HL-60 (cell line): ENCODE measurements around the gene TACR1.

ENCODE experiments used
- DNase-seq, 2 experiments: peaks; one replicate each; pipeline ENCODE4 v3.0.0-alpha.2; 2010 to 2020; ENCODE audit warnings: low read depth in 1 of 2, low spot score in 1 of 2
- H3K27ac ChIP-seq: fragments of 250-450 bp; sonication (Bioruptor Pico); replicated peaks from 2 replicates; pipeline ENCODE4 v1.5.1; 2020; ENCODE audit warnings: mild to moderate bottlenecking, moderate library complexity
- H3K27me3 ChIP-seq: fragments of 250-450 bp; sonication (Bioruptor Pico); 2 replicates; pipeline ENCODE4 v1.5.1; 2021; ENCODE audit warnings: mild to moderate bottlenecking, moderate library complexity; ENCODE audit not compliant: insufficient read depth, poor library complexity, severe bottlenecking
- H3K4me3 ChIP-seq: replicated peaks from 2 replicates; pipeline ENCODE4 v1.5.1; 2011; ENCODE audit warnings: mild to moderate bottlenecking, control low read depth, low read length; ENCODE audit not compliant: insufficient read depth
- GABPA ChIP-seq: IDR thresholded peaks from 2 replicates; pipeline ENCODE4 v1.6.1; 2012; ENCODE audit warnings: low read depth
- POLR2AphosphoS5 ChIP-seq: IDR thresholded peaks from 2 replicates; pipeline ENCODE4 v1.6.1; 2012; ENCODE audit warnings: low read depth
- SPI1 ChIP-seq: IDR thresholded peaks from 2 replicates; pipeline ENCODE4 v1.6.1; 2012; ENCODE audit warnings: low read depth, mild to moderate bottlenecking, borderline replicate concordance
- TF ChIP-seq, protein P1 (sequence below): IDR thresholded peaks from 2 replicates; pipeline ENCODE4 v1.6.1; 2012; ENCODE audit warnings: low read depth; ENCODE audit not compliant: insufficient replicate concordance
- TF ChIP-seq, protein P2 (sequence below): IDR thresholded peaks from one replicate; pipeline ENCODE4 v1.5.1; 2011; ENCODE audit warnings: low read length, control low read depth, inconsistent platforms; ENCODE audit not compliant: insufficient read depth

TACR1 gene

DNA sequence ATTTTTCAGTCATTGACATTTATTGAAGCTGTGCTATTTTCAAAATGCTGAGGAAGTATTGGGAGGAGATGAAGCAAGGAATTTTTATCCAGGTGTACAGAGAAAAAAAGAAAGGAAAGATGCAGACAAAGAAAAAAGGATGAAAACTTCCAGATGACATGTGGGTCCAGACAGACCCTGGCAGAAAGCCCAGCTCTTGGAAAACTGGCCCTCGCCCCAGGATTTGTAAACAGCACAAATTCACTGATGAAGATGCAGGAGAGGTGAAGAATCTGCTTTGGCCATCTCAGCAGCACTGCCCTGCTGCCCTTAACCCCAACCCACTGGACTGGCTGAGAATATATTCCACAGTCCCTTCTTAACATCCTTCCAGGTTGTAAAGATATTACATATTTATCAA lies 12.5 kb downstream of the TACR1 start:
- no peak for DNase-seq
- H3K4me3 ChIP-seq, result no peak overlapping the region
- TF ChIP-seq, protein P1, sequence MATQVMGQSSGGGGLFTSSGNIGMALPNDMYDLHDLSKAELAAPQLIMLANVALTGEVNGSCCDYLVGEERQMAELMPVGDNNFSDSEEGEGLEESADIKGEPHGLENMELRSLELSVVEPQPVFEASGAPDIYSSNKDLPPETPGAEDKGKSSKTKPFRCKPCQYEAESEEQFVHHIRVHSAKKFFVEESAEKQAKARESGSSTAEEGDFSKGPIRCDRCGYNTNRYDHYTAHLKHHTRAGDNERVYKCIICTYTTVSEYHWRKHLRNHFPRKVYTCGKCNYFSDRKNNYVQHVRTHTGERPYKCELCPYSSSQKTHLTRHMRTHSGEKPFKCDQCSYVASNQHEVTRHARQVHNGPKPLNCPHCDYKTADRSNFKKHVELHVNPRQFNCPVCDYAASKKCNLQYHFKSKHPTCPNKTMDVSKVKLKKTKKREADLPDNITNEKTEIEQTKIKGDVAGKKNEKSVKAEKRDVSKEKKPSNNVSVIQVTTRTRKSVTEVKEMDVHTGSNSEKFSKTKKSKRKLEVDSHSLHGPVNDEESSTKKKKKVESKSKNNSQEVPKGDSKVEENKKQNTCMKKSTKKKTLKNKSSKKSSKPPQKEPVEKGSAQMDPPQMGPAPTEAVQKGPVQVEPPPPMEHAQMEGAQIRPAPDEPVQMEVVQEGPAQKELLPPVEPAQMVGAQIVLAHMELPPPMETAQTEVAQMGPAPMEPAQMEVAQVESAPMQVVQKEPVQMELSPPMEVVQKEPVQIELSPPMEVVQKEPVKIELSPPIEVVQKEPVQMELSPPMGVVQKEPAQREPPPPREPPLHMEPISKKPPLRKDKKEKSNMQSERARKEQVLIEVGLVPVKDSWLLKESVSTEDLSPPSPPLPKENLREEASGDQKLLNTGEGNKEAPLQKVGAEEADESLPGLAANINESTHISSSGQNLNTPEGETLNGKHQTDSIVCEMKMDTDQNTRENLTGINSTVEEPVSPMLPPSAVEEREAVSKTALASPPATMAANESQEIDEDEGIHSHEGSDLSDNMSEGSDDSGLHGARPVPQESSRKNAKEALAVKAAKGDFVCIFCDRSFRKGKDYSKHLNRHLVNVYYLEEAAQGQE, result no peak
- no peak for TF ChIP-seq GABPA
- TF ChIP-seq, protein P2, sequence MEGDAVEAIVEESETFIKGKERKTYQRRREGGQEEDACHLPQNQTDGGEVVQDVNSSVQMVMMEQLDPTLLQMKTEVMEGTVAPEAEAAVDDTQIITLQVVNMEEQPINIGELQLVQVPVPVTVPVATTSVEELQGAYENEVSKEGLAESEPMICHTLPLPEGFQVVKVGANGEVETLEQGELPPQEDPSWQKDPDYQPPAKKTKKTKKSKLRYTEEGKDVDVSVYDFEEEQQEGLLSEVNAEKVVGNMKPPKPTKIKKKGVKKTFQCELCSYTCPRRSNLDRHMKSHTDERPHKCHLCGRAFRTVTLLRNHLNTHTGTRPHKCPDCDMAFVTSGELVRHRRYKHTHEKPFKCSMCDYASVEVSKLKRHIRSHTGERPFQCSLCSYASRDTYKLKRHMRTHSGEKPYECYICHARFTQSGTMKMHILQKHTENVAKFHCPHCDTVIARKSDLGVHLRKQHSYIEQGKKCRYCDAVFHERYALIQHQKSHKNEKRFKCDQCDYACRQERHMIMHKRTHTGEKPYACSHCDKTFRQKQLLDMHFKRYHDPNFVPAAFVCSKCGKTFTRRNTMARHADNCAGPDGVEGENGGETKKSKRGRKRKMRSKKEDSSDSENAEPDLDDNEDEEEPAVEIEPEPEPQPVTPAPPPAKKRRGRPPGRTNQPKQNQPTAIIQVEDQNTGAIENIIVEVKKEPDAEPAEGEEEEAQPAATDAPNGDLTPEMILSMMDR, result no peak
- no peak for TF ChIP-seq SPI1
- no peak for TF ChIP-seq POLR2AphosphoS5
- peaks cover 16% of the 10 kb centered on the region for H3K27me3 ChIP-seq
- no peak overlapping the region for H3K27ac ChIP-seq

DNA sequence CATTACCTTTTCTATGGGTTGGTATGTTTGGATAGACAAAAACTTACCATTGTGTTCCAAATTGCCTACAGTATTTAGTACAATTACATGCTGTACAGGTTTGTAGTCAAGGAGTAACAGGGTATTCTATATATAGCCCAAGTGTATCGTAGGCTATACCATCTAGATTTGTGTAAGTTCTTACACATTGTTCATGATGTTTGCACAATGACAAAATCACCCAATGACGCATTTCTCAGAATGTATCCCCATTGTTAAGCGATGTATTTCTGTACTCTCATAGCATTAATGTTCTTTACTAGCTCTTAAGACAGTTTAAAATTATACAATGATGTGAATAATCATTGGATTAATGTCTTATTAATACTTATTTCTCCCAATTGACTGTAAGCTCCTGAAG lies 16.7 kb downstream of the TACR1 start:
- no peak for DNase-seq
- no peak overlapping the region for H3K27ac ChIP-seq
- H3K4me3 ChIP-seq, result no peak overlapping the region
- TF ChIP-seq SPI1, result no peak
- TF ChIP-seq, protein P1, result no peak
- TF ChIP-seq GABPA, result no peak
- TF ChIP-seq, protein P2, result no peak
- no peak for TF ChIP-seq POLR2AphosphoS5
- H3K27me3 ChIP-seq, result peaks cover 18% of the 10 kb centered on the region

DNA sequence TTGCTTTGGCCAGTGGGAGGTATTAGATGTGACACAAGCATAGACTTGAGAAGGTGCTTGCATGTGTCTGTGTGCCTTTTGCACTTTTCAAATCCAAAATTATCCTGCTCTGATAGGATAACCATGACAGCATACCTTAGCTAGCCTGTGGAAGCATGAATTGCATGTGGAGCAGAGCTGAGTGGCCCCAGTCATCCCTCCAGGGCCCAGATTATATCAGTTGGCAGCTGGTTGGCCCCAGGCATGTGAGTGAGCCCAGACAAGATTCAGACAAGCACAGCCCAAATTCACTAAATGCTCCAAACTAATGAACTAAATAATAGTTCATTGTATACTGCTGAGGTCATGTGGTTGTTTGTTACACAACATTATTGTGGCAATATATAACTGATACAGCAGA lies 18.8 kb downstream of the TACR1 start:
- no peak for DNase-seq
- H3K27me3 ChIP-seq, result peaks cover 13% of the 10 kb centered on the region
- TF ChIP-seq SPI1 (no peak), POLR2AphosphoS5 (no peak), GABPA (no peak)
- TF ChIP-seq, protein P2, result no peak
- TF ChIP-seq, protein P1, result no peak
- no peak overlapping the region for H3K4me3 ChIP-seq
- H3K27ac ChIP-seq, result no peak overlapping the region
